ENCODE measurements around the gene HASPIN.
"Not testable (repeated sequence)": the region's sequence is repeated elsewhere in the genome, so short reads cannot be mapped to it uniquely, and the experiment has no call there.

The HASPIN gene

GRCh38 chr17:3727041-3727440, 3.3 kb downstream of the HASPIN start:
- H3K27ac ChIP-seq (ENCODE audit: low read depth, low read length, poor library complexity, severe bottlenecking): no peak overlapping the region
- no peaks in the 10 kb centered on the region for H3K9me2 ChIP-seq (ENCODE audit: low read depth, low read length)
- no peak overlapping the region for H3K9ac ChIP-seq (ENCODE audit: low read length)
- no peak overlapping the region for H3K4me3 ChIP-seq (ENCODE audit: low read depth, low read length, poor library complexity, severe bottlenecking)
- no peak overlapping the region for H3K4me2 ChIP-seq (ENCODE audit: low read length)
- H3K36me3 ChIP-seq (ENCODE audit: insufficient read depth, low read length): peaks cover 26% of the 10 kb centered on the region
- H3F3A ChIP-seq (ENCODE audit: insufficient read depth, low read length): no peaks in the 10 kb centered on the region
- TF ChIP-seq CTCF (IDR thresholded peaks at IDR 0.05; ENCODE audit: low read length): no peak
- no peak for TF ChIP-seq EZH2 (IDR thresholded peaks at IDR 0.05; ENCODE audit: borderline replicate concordance, low read length)
- no peaks in the 10 kb centered on the region for H4K20me1 ChIP-seq (ENCODE audit: insufficient read depth, low read length)
- H3K4me1 ChIP-seq (ENCODE audit: insufficient read depth, low read length, severe bottlenecking): peaks cover 34% of the 10 kb centered on the region
- H2AFZ ChIP-seq (ENCODE audit: low read length): no peak overlapping the region
- peaks cover 22% of the 10 kb centered on the region for H3K79me2 ChIP-seq (ENCODE audit: insufficient read depth, low read length)
- H3K9me3 ChIP-seq (ENCODE audit: low read length): no peaks in the 10 kb centered on the region
- H3K27me3 ChIP-seq (ENCODE audit: insufficient read depth, low read length): no peaks in the 10 kb centered on the region

- not testable (repeated sequence) for H3K9me3 ChIP-seq (ENCODE audit: low read length); H3K9me2 ChIP-seq (ENCODE audit: low read depth, low read length); H3K27me3 ChIP-seq (ENCODE audit: insufficient read depth, low read length); H3F3A ChIP-seq (ENCODE audit: insufficient read depth, low read length); H3K9ac ChIP-seq (ENCODE audit: low read length); H3K4me3 ChIP-seq (ENCODE audit: low read depth, low read length, poor library complexity, severe bottlenecking); H3K27ac ChIP-seq (ENCODE audit: low read depth, low read length, poor library complexity, severe bottlenecking); H4K20me1 ChIP-seq (ENCODE audit: insufficient read depth, low read length); H2AFZ ChIP-seq (ENCODE audit: low read length); H3K4me2 ChIP-seq (ENCODE audit: low read length)
- Histone ChIP-seq H3K36me3 (ENCODE audit: insufficient read depth, low read length) (peaks cover 26% of the 10 kb centered on the region), H3K79me2 (ENCODE audit: insufficient read depth, low read length) (peaks cover 20% of the 10 kb centered on the region), H3K4me1 (ENCODE audit: insufficient read depth, low read length, severe bottlenecking) (peaks cover 25% of the 10 kb centered on the region)
Measured at GRCh38 chr17:3728099-3728498, 4.4 kb downstream of the HASPIN start.

GRCh38 chr17:3729881-3730280, 6.2 kb downstream of the HASPIN start:
- H3F3A ChIP-seq (ENCODE audit: insufficient read depth, low read length): no peaks in the 10 kb centered on the region
- H4K20me1 ChIP-seq (ENCODE audit: insufficient read depth, low read length): no peaks in the 10 kb centered on the region
- H3K9me3 ChIP-seq (ENCODE audit: low read length): no peaks in the 10 kb centered on the region
- no peaks in the 10 kb centered on the region for H3K27me3 ChIP-seq (ENCODE audit: insufficient read depth, low read length)
- H3K4me2 ChIP-seq (ENCODE audit: low read length): no peak overlapping the region
- peaks cover 26% of the 10 kb centered on the region for H3K36me3 ChIP-seq (ENCODE audit: insufficient read depth, low read length)
- H3K27ac ChIP-seq (ENCODE audit: low read depth, low read length, poor library complexity, severe bottlenecking): no peak overlapping the region
- H3K9ac ChIP-seq (ENCODE audit: low read length): no peak overlapping the region
- TF ChIP-seq EZH2 (IDR thresholded peaks at IDR 0.05; ENCODE audit: borderline replicate concordance, low read length) (no peak), CTCF (IDR thresholded peaks at IDR 0.05; ENCODE audit: low read length) (no peak)
- peaks cover 19% of the 10 kb centered on the region for H3K4me1 ChIP-seq (ENCODE audit: insufficient read depth, low read length, severe bottlenecking)
- H3K79me2 ChIP-seq (ENCODE audit: insufficient read depth, low read length): peaks cover 11% of the 10 kb centered on the region
- no peaks in the 10 kb centered on the region for H3K9me2 ChIP-seq (ENCODE audit: low read depth, low read length)
- H3K4me3 ChIP-seq (ENCODE audit: low read depth, low read length, poor library complexity, severe bottlenecking): no peak overlapping the region
- H2AFZ ChIP-seq (ENCODE audit: low read length): no peak overlapping the region

GRCh38 chr17:3730881-3731429, 7.3 kb downstream of the HASPIN start:
- no peak overlapping the region for H3K4me3 ChIP-seq (ENCODE audit: low read depth, low read length, poor library complexity, severe bottlenecking)
- 0 out of 2 replicates have a peak, but pooled peaks cover 4% of the 10 kb centered on the region for H3K79me2 ChIP-seq (ENCODE audit: insufficient read depth, low read length)
- no peak overlapping the region for H2AFZ ChIP-seq (ENCODE audit: low read length)
- H3K36me3 ChIP-seq (ENCODE audit: insufficient read depth, low read length): peaks cover 16% of the 10 kb centered on the region
- H3K9ac ChIP-seq (ENCODE audit: low read length): no peak overlapping the region
- no peaks in the 10 kb centered on the region for H3K9me2 ChIP-seq (ENCODE audit: low read depth, low read length)
- no peaks in the 10 kb centered on the region for H3F3A ChIP-seq (ENCODE audit: insufficient read depth, low read length)
- peaks cover 8% of the 10 kb centered on the region for H3K4me1 ChIP-seq (ENCODE audit: insufficient read depth, low read length, severe bottlenecking)
- H3K4me2 ChIP-seq (ENCODE audit: low read length): no peak overlapping the region
- H3K9me3 ChIP-seq (ENCODE audit: low read length): no peaks in the 10 kb centered on the region
- H3K27me3 ChIP-seq (ENCODE audit: insufficient read depth, low read length): no peaks in the 10 kb centered on the region
- no peaks in the 10 kb centered on the region for H4K20me1 ChIP-seq (ENCODE audit: insufficient read depth, low read length)
- no peak for TF ChIP-seq CTCF (IDR thresholded peaks at IDR 0.05; ENCODE audit: low read length)
- no peak for TF ChIP-seq EZH2 (IDR thresholded peaks at IDR 0.05; ENCODE audit: borderline replicate concordance, low read length)
- H3K27ac ChIP-seq (ENCODE audit: low read depth, low read length, poor library complexity, severe bottlenecking): no peak overlapping the region

All from OCI-LY1 (cell line).